A673 (cell line): ENCODE data around the gene NDUFA5. TPM values are rescaled to one million over a fixed set of nuclear protein-coding genes. Genes with fewer than 3 reads are reported as not detected.

Experiments
- BruUV-seq: library from RNA; stranded (reverse); fragments of 400-500 nt; replicated peaks from 2 replicates; lab custom pipeline; 2021; lab: Mats Ljungman, UMichigan
- CTCF ChIA-PET: fragments of 300-600 bp; sonication (Branson Sonifier 250); formaldehyde crosslinking; loops from one replicate; lab custom pipeline; 2022; ENCODE audit warnings: antibody characterized with exemption; lab: Charles Lee
- POLR2A ChIA-PET: fragments of 300-600 bp; sonication (Branson Sonifier 250); formaldehyde crosslinking; loops from one replicate; lab custom pipeline; 2022; ENCODE audit warnings: antibody characterized with exemption; ENCODE audit not compliant: low non-redundant PET; lab: Charles Lee
- DNase-seq: peaks from one replicate; pipeline ENCODE4 v3.0.0-alpha.2; 2015; ENCODE audit warnings: low spot score
- H3K27ac ChIP-seq: fragments of 200-600 bp; sonication (generic); 2 replicates; pipeline ENCODE4 v1.5.1; 2016; ENCODE audit warnings: mixed run types, low read depth, mild to moderate bottlenecking, mixed read lengths, antibody characterized with exemption, low read length; ENCODE audit not compliant: poor library complexity, severe bottlenecking
- H3K27me3 ChIP-seq: fragments of 200-600 bp; sonication (generic); replicated peaks from 2 replicates; pipeline ENCODE4 v1.6.1; 2017; ENCODE audit warnings: mixed run types, low read depth, mild to moderate bottlenecking, mixed read lengths, antibody characterized with exemption, low read length; ENCODE audit not compliant: insufficient read depth, poor library complexity
- H3K36me3 ChIP-seq: fragments of 200-600 bp; sonication (generic); 2 replicates; pipeline ENCODE4 v1.6.1; 2016; ENCODE audit warnings: mixed run types, mild to moderate bottlenecking, mixed read lengths, antibody characterized with exemption, low read length; ENCODE audit not compliant: insufficient read depth, poor library complexity, severe bottlenecking
- H3K4me1 ChIP-seq: fragments of 200-600 bp; sonication (generic); 2 replicates; pipeline ENCODE4 v1.6.1; 2017; ENCODE audit warnings: mixed run types, mild to moderate bottlenecking, mixed read lengths, antibody characterized with exemption, low read length; ENCODE audit not compliant: insufficient read depth, poor library complexity, severe bottlenecking
- H3K4me3 ChIP-seq: fragments of 200-600 bp; sonication (generic); 2 replicates; pipeline ENCODE4 v1.5.1; 2016; ENCODE audit warnings: low read depth, mixed run types, mild to moderate bottlenecking, mixed read lengths, low read length; ENCODE audit not compliant: poor library complexity, severe bottlenecking
- H3K9me3 ChIP-seq: fragments of 200-600 bp; sonication (generic); 2 replicates; pipeline ENCODE4 v1.6.1; 2016; ENCODE audit warnings: mixed run types, low read depth, mild to moderate bottlenecking, mixed read lengths, antibody characterized with exemption, low read length; ENCODE audit not compliant: poor library complexity, severe bottlenecking
- EZH2 ChIP-seq: fragments of 200-600 bp; sonication (generic); IDR thresholded peaks from 2 replicates; pipeline ENCODE4 v1.6.1; 2017; ENCODE audit warnings: borderline replicate concordance, low read depth, mild to moderate bottlenecking, mixed read lengths, antibody characterized with exemption, low read length; ENCODE audit not compliant: poor library complexity, severe bottlenecking
- intact Hi-C: fragments of 100-400 bp; cut with micrococcal nuclease; formaldehyde crosslinking; loops from one replicate; pipeline ENCODE4 v1.10.0; 2022; ENCODE audit not compliant: unreplicated experiment
- total RNA-seq: library from RNA; stranded (reverse); gene quantifications from 2 replicates; pipeline ENCODE4 v1.2.3, GENCODE V29; 2021
- TF ChIP-seq, protein P1 (sequence below): fragments of 300-800, 200-600 bp; sonication (generic); conservative IDR thresholded peaks from 2 replicates; pipeline ENCODE4 v1.5.1; 2017; ENCODE audit warnings: low read depth, mild to moderate bottlenecking, antibody characterized with exemption, low read length, moderate library complexity, mixed read lengths

Gene NDUFA5
- total RNA-seq, 1 experiment from 2014 or later = 114 TPM

DNA sequence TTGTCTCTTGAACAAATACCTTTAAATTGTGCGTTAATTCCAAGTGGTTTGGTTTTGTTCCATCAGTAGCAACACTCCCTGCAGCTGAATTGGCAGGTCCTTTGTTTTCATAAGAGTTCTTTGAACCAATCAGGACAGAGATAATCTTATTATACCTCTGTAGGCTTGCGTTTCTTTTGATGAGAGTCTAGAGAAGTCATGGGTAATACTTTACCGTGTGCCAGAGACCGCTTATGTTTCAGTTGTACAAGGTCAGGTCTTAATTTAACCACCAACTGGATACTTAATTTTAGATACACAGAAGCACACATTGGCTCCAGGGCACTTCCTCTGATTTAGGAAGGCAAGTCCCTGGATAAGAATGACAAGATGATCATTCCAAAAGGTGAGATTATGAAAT lies 43.9 kb upstream of the NDUFA5 start, which contains the start of gene ASB15:
Gene ASB15, plus strand, starts transcription at position 292 of the 400 bp plus-strand sequence. CDS start 12,682 bp downstream, outside the sequence.
- no peaks in the 10 kb centered on the region for H3K27me3 ChIP-seq
- no peak within 1 kb of the TSS for H3K4me3 ChIP-seq
- H3K9me3 ChIP-seq = no peaks in the 10 kb centered on the region
- DNase-seq = no peak
- TF ChIP-seq, protein P1, sequence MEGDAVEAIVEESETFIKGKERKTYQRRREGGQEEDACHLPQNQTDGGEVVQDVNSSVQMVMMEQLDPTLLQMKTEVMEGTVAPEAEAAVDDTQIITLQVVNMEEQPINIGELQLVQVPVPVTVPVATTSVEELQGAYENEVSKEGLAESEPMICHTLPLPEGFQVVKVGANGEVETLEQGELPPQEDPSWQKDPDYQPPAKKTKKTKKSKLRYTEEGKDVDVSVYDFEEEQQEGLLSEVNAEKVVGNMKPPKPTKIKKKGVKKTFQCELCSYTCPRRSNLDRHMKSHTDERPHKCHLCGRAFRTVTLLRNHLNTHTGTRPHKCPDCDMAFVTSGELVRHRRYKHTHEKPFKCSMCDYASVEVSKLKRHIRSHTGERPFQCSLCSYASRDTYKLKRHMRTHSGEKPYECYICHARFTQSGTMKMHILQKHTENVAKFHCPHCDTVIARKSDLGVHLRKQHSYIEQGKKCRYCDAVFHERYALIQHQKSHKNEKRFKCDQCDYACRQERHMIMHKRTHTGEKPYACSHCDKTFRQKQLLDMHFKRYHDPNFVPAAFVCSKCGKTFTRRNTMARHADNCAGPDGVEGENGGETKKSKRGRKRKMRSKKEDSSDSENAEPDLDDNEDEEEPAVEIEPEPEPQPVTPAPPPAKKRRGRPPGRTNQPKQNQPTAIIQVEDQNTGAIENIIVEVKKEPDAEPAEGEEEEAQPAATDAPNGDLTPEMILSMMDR = no peak
- no peak for TF ChIP-seq EZH2
- no peak within 1 kb of the TSS for H3K27ac ChIP-seq
- ChIA-PET CTCF (no interaction called here), POLR2A (interaction anchor here (0.5 kb wide), 1 partner anchor 1125 kb away, joined by 10 read pairs; no protein-coding TSS in a partner anchor)
- H3K4me1 ChIP-seq = no peaks in the 10 kb centered on the region
- no TSS peak for BruUV-seq
- intact Hi-C loops = no loop called here
- H3K36me3 ChIP-seq = no peaks in the 10 kb centered on the region

GRCh38 chr7:123600876-123601275 lies 43.3 kb upstream of the NDUFA5 start:
- intact Hi-C loops = no loop called here
- H3K27me3 ChIP-seq = no peaks in the 10 kb centered on the region
- no peaks in the 10 kb centered on the region for H3K36me3 ChIP-seq
- CTCF ChIA-PET = no interaction called here
- no peaks in the 10 kb centered on the region for H3K9me3 ChIP-seq
- TF ChIP-seq, protein P1 = no peak
- TF ChIP-seq EZH2 = no peak
- H3K27ac ChIP-seq = no peak overlapping the region
- POLR2A ChIA-PET = no interaction called here
- no peak overlapping the region for H3K4me3 ChIP-seq
- DNase-seq = no peak
- no TSS peak for BruUV-seq
- H3K4me1 ChIP-seq = no peaks in the 10 kb centered on the region

DNA sequence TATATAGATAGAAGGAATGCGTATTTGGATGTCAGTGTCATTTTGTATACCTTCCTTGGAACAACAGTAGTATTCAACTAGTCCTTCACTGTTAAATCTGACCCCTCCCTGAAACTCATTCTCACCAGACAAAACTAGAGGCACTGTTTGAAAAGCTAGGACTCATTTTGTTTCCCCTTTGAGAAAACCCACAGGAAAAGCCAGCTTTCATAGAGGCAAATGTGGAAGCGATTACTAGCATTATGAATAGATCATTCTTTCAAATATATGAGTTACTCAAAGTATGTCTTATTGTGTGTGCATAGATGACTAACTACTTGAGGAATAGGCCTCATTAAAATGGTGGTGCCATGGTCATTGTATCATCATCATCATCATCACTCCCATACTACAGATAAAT lies 42.1 kb upstream of the NDUFA5 start:
- no TSS peak for BruUV-seq

More for the DNA sequence above, 42.1 kb upstream of the NDUFA5 start:
- no peak for TF ChIP-seq EZH2
- TF ChIP-seq, protein P1 = no peak
- ChIA-PET CTCF (no interaction called here), POLR2A (no interaction called here)
- no peak overlapping the region for H3K27ac ChIP-seq
- no peaks in the 10 kb centered on the region for H3K27me3 ChIP-seq
- H3K4me1 ChIP-seq = no peaks in the 10 kb centered on the region
- H3K4me3 ChIP-seq = no peak overlapping the region
- H3K36me3 ChIP-seq = no peaks in the 10 kb centered on the region
- intact Hi-C loops = no loop called here
- no peak for DNase-seq
- H3K9me3 ChIP-seq = no peaks in the 10 kb centered on the region
